GM19395 (cell line): ENCODE results near the gene CERS2.
A peak's percentile ranks its signal among the peaks of the same experiment; 100 is the strongest.

Experiments used
- ATAC-seq: cut with Tn5 transposase; IDR thresholded peaks from one replicate; pipeline ENCODE4 v1.9.1; 2021; ENCODE audit warnings: mild to moderate bottlenecking, moderate library complexity; ENCODE audit not compliant: unreplicated experiment

Gene CERS2

GRCh38 chr1:150999051-150999674 lies 24.5 kb upstream of the CERS2 start:
- no peak for ATAC-seq

GRCh38 chr1:150997949-150998348 lies 23.3 kb upstream of the CERS2 start:
- ATAC-seq, result no peak

DNA sequence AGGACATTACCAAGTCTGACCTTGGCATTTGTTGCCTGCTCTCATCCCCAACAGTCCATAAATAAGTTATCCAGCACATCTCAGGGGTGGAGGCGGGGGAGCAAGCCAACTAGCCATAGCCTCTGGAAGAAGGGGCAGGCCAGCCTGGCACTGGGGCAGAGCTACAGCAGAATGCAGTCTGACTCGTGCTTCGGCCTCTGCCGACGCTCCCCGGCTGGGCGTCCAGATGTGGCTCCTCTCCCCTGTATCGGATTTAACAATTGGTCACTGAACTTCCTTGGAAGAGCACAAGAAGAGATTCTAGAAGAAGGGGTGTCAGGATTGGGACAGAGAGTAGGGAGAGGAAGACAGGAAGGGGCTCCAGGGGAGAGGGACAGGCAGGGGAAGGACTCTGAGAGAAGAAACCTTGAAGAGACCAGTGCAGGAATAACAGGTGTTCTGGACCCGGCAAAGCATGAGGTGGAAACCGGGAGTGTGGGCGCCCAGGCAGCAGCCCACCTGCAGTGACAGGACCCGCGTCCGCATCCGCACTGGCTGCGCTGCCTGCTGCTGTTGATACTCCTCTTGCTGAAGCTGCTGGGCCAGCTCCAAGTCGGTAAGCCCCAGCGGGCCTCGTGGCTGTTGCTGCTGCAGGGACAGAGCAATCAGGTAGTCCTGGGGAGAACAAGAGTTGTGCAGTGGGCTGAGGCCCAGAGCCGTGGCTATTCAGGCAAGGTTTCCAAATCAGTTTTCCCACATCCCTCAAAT lies 22.7 kb upstream of the CERS2 start:
- ATAC-seq, result no peak

GRCh38 chr1:150995896-150996295 lies 21.3 kb upstream of the CERS2 start:
- no peak for ATAC-seq

DNA sequence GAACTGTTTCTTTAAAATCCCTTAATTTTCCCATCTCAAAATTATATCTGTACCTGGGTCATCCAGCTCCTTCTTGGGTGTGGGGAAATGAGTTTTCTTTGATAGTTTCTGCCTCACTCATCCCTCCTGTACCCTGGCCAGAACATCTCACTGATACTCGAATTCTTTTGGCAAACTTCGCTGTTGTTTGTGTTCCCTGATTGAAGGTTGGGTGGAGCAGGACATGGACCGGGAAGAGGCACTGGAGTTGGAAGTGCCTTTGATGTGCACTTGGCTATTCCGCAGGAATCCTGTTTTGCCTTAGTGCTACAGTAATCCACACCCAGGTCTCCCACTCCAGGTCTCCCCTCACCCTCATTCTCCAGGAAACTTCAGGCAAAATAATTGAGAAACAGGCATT lies 20.8 kb upstream of the CERS2 start:
- no peak for ATAC-seq

DNA sequence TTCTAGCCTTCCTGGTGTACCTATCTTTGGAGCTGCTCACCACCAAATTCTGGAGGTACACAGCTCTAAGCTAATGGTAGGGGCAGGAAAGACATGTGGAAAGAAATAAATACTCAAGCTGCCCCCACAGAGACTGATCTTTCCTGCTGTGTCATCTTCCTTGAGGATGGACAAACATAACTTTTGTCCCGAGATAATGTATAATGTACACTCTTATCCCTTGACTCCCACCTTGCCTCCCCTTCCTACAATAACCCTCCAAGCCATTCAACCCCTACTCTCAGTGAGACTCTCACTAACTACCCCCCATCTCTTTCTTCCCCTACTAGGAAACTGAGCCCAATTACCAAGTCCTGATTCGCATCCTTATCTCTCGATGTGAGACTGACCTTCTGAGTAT lies 19.6 kb upstream of the CERS2 start:
- no peak for ATAC-seq

DNA sequence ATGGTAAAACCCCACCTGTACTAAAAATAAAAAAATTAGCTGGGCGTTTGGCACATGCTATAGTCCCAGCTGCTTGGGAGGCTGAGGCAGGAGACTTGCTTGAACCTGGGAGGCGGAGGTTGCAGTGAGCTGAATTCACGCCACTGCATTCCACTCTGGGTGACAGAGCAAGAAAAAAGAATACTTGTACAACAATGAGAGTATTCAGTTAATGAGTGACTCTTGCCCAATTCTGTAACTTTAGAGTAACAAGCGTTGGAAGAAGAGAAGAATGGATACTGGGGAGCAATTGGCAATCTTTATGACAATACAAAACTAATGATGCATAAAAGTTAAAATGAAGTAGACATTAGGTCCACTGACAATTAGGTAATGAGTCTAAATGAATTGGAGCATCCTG lies 18.0 kb upstream of the CERS2 start:
- ATAC-seq, result no peak

- no peak for ATAC-seq
These were observed 13.3 kb upstream of the CERS2 start for GRCh38 chr1:150987924-150988323.

- no peak for ATAC-seq
These were observed 10.7 kb upstream of the CERS2 start for GRCh38 chr1:150985179-150985825.

GRCh38 chr1:150981805-150982712 lies 7.4 kb upstream of the CERS2 start, which contains the start of gene ANXA9:
ANXA9 (plus strand) TSS chr1:150982292; CDS start chr1:150983106, 814 bp downstream.
- ATAC-seq, result no peak

- ATAC-seq, result no peak
These were observed 6.7 kb upstream of the CERS2 start for GRCh38 chr1:150981177-150981804.

DNA sequence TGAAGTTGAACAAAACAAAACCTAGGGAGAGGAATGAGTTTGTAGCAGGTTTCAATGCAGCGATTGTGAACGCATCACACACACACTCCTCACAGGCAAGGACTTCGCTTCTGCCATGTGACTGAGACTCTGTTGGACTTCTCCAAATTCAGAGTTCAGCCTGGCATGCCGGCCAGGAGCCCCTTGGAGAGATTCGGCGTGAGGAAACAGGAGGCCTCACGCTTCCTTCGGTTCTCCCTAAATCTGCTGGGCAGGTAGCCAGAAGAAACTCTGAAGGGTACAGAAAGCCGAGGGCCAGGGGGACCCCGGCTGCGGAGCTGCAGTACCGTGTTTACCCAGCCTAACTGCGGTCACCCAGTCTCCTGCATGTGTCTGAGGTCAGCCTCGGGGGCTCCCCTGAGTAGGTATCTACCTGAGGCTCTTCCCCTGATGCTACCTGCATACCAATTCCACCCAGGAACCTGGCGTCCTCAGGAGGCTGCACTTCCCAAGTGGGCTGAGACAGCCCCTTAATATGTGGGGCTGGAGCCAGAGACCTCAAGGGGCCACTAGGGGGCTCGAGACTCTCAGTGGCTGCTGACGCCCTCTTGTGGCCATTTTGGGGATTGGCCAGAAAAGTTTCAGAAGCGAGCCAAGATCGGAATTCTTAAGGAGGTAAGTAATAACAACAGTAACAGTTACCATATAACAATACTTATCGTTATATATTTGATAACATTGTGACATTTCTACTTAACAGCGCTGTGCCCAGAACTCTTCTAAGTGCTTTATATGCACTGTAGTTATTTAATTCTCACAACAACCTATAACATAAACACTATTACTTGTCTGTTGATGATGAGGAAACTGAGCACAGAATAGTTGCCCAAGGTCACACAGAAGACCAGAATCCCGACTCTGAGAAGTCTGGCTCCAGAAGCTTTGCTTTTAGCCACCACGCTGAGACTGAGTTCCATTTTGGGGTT lies 4.7 kb upstream of the CERS2 start:
- peak; percentile 59 for ATAC-seq

GRCh38 chr1:150976879-150977694 lies 2.5 kb upstream of the CERS2 start:
- no peak for ATAC-seq

DNA sequence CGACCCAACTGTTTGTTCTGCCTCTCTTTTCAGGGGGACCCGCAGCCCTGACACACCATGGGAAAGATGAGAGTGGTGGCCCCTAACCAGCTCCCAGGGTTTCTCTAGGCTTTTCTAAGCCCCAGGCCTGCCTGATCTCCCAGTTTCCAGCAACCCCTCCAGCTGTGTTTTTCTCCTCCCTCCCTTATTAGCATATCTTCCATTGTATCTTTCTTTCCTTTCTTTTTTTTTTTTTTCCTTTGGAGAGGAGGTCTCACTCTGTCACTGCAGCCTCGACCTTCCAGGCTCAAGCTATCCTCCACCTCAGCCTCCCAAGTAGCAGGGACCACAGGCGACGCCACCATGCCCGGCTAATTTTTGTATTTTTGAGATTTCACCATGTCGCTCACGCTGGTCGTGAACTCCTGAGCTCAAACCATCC lies 1.8 kb upstream of the CERS2 start:
- ATAC-seq, result no peak

DNA sequence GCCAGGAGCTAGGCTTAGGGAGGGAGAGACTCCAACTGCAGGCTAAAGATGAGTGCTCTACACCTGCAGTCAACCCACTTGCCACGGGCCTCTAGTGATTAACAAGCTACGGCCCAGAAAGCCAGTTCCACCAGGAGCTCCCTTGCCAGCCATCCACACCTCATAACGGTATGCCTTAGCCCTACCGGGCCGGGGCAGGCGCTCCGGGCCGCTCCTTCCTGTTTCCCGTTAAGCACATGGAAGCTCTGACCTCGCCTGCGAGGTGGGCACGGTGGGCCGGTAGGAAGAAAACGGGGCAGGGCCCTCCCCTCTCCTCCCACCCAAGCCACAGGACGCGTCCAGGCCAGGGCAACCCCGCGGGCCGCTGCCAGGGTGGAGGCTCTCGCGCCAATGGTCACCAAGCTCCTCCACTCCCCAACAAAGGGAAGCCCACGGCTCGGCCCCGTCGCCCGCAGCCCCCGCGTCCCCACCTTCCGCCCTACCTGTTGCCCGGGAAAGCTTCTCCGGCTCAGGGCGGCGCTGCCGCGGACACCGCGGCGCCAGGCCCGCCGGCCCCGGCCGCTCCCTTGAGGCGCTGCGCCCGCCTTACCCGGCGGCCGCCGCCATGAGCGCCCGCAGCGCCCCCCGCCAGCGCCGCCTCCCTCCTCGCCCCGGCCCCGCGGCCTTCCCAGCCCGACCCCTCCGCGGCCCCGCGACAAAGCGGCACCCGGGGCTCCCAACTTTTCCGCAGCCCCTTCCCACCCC lies 627 bp downstream of the CERS2 start:
- peak; percentile 39 for ATAC-seq

DNA sequence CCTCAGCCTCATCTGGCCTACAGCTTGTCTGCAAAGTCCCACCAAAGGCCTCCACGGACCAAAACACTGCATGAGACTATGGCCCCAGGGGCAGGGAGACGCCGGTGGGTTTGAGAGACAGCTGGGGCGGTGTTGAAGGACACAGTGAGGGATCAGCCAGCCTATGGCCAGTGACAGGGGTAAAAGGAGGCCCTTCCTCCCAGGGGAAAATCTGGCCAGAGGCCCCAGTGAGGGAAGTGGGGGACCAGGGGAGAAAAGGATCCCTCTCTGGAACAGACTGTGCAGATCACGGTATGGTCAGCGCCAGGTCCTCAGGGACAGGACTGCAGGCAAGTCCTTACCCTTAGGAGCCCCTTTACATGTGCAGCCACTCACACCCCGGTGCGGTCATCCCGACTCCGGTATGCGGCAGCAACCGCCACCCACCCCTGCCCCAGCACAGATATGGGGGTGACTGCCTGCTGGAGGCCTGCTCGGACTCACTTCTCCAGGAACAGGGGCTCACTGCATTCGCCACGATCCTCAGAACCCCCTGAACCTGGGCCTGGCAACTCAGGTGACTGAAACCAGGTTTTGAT lies 1.3 kb downstream of the CERS2 start:
- ATAC-seq, result peak; percentile 13

DNA sequence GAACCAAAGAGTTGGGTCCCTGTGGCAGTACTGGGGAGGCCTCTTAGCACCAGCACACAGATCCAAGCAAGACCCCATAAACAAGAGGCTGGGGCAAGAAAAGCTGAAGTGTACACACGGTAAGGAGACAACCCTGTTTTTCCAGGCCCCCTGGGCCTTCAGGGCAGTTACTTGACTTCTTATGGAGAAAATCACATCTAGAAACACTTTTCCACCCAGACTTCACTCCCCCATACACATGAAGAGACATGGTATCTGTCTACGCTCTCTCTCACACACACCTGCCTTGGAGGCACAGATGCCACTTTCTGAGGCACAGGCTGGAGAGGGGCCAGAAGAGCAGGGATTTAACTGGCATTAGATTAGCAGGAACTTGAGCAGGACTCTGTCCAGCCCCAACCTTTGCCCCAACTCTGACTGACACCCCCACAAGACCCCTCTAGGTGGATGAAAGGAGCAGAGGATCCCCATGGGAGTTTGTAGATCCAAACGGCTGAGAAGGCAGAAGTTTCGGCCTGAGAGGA lies 2.2 kb downstream of the CERS2 start:
- no peak for ATAC-seq
